CD1c-positive myeloid dendritic cell (primary cell): ENCODE measurements around the gene CYP27C1.
"Not testable (repeated sequence)": the region's sequence is repeated elsewhere in the genome, so short reads cannot be mapped to it uniquely, and the experiment has no call there.

Experiments used
- DNase-seq: peaks from one replicate; pipeline ENCODE4 v3.0.0-alpha.2; 2016; ENCODE audit errors: extremely low spot score

Gene CYP27C1

GRCh38 chr2:127224135-127224534 lies 4.0 kb upstream of the CYP27C1 start:
- not testable (repeated sequence) for DNase-seq

GRCh38 chr2:127220768-127221527 lies 849 bp upstream of the CYP27C1 start:
- no peak for DNase-seq

- no peak for DNase-seq
These were observed 678 bp downstream of the CYP27C1 start for GRCh38 chr2:127219171-127220070.

GRCh38 chr2:127218812-127219170 lies 1.3 kb downstream of the CYP27C1 start:
- DNase-seq, result no peak

- DNase-seq, result no peak
These were observed 2.4 kb downstream of the CYP27C1 start for GRCh38 chr2:127217470-127218325.

GRCh38 chr2:127216593-127216992 lies 3.5 kb downstream of the CYP27C1 start:
- DNase-seq, result no peak

GRCh38 chr2:127216095-127216494 lies 4.0 kb downstream of the CYP27C1 start:
- DNase-seq, result no peak

- not testable (repeated sequence) for DNase-seq
These were observed 5.9 kb downstream of the CYP27C1 start for GRCh38 chr2:127214201-127214600.

- no peak for DNase-seq
These were observed 11.8 kb downstream of the CYP27C1 start for GRCh38 chr2:127208313-127208712.

GRCh38 chr2:127205218-127206125 lies 14.6 kb downstream of the CYP27C1 start:
- DNase-seq, result no peak

GRCh38 chr2:127201452-127201851 lies 18.6 kb downstream of the CYP27C1 start:
- DNase-seq, result no peak

- no peak for DNase-seq
These were observed 19.1 kb downstream of the CYP27C1 start for GRCh38 chr2:127200962-127201361.

GRCh38 chr2:127199223-127199622 lies 20.9 kb downstream of the CYP27C1 start:
- no peak for DNase-seq

- peak; percentile 54 for DNase-seq
These were observed 22.4 kb downstream of the CYP27C1 start for GRCh38 chr2:127197475-127198385.

GRCh38 chr2:127196998-127197397 lies 23.1 kb downstream of the CYP27C1 start:
- peak; percentile 23 for DNase-seq

- DNase-seq, result no peak
These were observed 23.6 kb downstream of the CYP27C1 start for GRCh38 chr2:127196549-127196948.

GRCh38 chr2:127195140-127196074 lies 24.7 kb downstream of the CYP27C1 start:
- no peak for DNase-seq

GRCh38 chr2:127194447-127194846 lies 25.7 kb downstream of the CYP27C1 start:
- no peak for DNase-seq

- DNase-seq, result no peak
These were observed 26.2 kb downstream of the CYP27C1 start for GRCh38 chr2:127193967-127194280.
